ENCODE results near the gene GSE1. TPM values are rescaled to one million over a fixed set of nuclear protein-coding genes. Genes with fewer than 3 reads are reported as not detected.

GSE1 gene
- total RNA-seq, 3 donors from 2014 or later: 15.5 to 15.6 (median 15.5) TPM

- ATAC-seq: no peak
- peaks cover 28% of the 10 kb centered on the region for H3K36me3 Mint-ChIP-seq (ENCODE audit: insufficient read depth)
These were observed 48.0 kb downstream of the GSE1 start for GRCh38 chr16:85660843-85661739.

GRCh38 chr16:85661740-85662481 lies 48.8 kb downstream of the GSE1 start:
- H3K4me1 Mint-ChIP-seq (ENCODE audit: low read depth): no peaks in the 10 kb centered on the region
- no peaks in the 10 kb centered on the region for H3K27me3 Mint-ChIP-seq (ENCODE audit: low read depth)
- H3K9me3 Mint-ChIP-seq: no peaks in the 10 kb centered on the region
- H3K4me3 Mint-ChIP-seq: no peak overlapping the region
- H3K36me3 Mint-ChIP-seq (ENCODE audit: insufficient read depth): peaks cover 26% of the 10 kb centered on the region
- ATAC-seq (no peak), DNase-seq (no peak)

More at GRCh38 chr16:85660843-85661739, 48.0 kb downstream of the GSE1 start:
- Mint-ChIP-seq H3K27me3 (ENCODE audit: low read depth) (no peaks in the 10 kb centered on the region), H3K4me3 (no peak overlapping the region), H3K9me3 (no peaks in the 10 kb centered on the region), H3K4me1 (ENCODE audit: low read depth) (no peaks in the 10 kb centered on the region)
- no peak for DNase-seq

- no peak overlapping the region for H3K4me3 Mint-ChIP-seq
- H3K9me3 Mint-ChIP-seq: no peaks in the 10 kb centered on the region
- H3K36me3 Mint-ChIP-seq (ENCODE audit: insufficient read depth): peaks cover 28% of the 10 kb centered on the region
- DNase-seq (no peak), ATAC-seq (no peak)
- no peaks in the 10 kb centered on the region for H3K27me3 Mint-ChIP-seq (ENCODE audit: low read depth)
- H3K4me1 Mint-ChIP-seq (ENCODE audit: low read depth): no peaks in the 10 kb centered on the region
These were observed 49.3 kb downstream of the GSE1 start for GRCh38 chr16:85662482-85662812.

- no peak overlapping the region for H3K4me3 Mint-ChIP-seq
- ATAC-seq (no peak), DNase-seq (no peak)
- H3K4me1 Mint-ChIP-seq (ENCODE audit: low read depth): no peaks in the 10 kb centered on the region
- no peaks in the 10 kb centered on the region for H3K9me3 Mint-ChIP-seq
- H3K27me3 Mint-ChIP-seq (ENCODE audit: low read depth): no peaks in the 10 kb centered on the region
- peaks cover 31% of the 10 kb centered on the region for H3K36me3 Mint-ChIP-seq (ENCODE audit: insufficient read depth)
These were observed 50.1 kb downstream of the GSE1 start for GRCh38 chr16:85662976-85663830.

- ATAC-seq: no peak
- no peak for DNase-seq
- no peaks in the 10 kb centered on the region for H3K9me3 Mint-ChIP-seq
- no peaks in the 10 kb centered on the region for H3K4me1 Mint-ChIP-seq (ENCODE audit: low read depth)
- no peak overlapping the region for H3K4me3 Mint-ChIP-seq
- peaks cover 28% of the 10 kb centered on the region for H3K36me3 Mint-ChIP-seq (ENCODE audit: insufficient read depth)
- H3K27me3 Mint-ChIP-seq (ENCODE audit: low read depth): no peaks in the 10 kb centered on the region
These were observed 50.8 kb downstream of the GSE1 start for GRCh38 chr16:85663891-85664321.

GRCh38 chr16:85664580-85665372 lies 51.7 kb downstream of the GSE1 start:
- Mint-ChIP-seq H3K4me3 (no peak overlapping the region), H3K36me3 (ENCODE audit: insufficient read depth) (peaks cover 31% of the 10 kb centered on the region), H3K9me3 (no peaks in the 10 kb centered on the region), H3K27me3 (ENCODE audit: low read depth) (no peaks in the 10 kb centered on the region), H3K4me1 (ENCODE audit: low read depth) (no peaks in the 10 kb centered on the region)
- DNase-seq (no peak), ATAC-seq (no peak)

- Mint-ChIP-seq H3K27me3 (ENCODE audit: low read depth) (no peaks in the 10 kb centered on the region), H3K9me3 (no peaks in the 10 kb centered on the region), H3K4me3 (no peak overlapping the region), H3K4me1 (ENCODE audit: low read depth) (no peaks in the 10 kb centered on the region), H3K36me3 (ENCODE audit: insufficient read depth) (peaks cover 35% of the 10 kb centered on the region)
- ATAC-seq (no peak), DNase-seq (no peak)
These were observed 52.2 kb downstream of the GSE1 start for GRCh38 chr16:85665373-85665740.

GRCh38 chr16:85665929-85666328 lies 52.8 kb downstream of the GSE1 start:
- Mint-ChIP-seq H3K4me3 (no peak overlapping the region), H3K36me3 (ENCODE audit: insufficient read depth) (peaks cover 39% of the 10 kb centered on the region), H3K4me1 (ENCODE audit: low read depth) (no peaks in the 10 kb centered on the region), H3K9me3 (no peaks in the 10 kb centered on the region), H3K27me3 (ENCODE audit: low read depth) (no peaks in the 10 kb centered on the region)
- no peak for ATAC-seq
- no peak for DNase-seq

- DNase-seq: no peak
- Mint-ChIP-seq H3K36me3 (ENCODE audit: insufficient read depth) (peaks cover 43% of the 10 kb centered on the region), H3K4me3 (no peak overlapping the region), H3K9me3 (no peaks in the 10 kb centered on the region), H3K4me1 (ENCODE audit: low read depth) (no peaks in the 10 kb centered on the region), H3K27me3 (ENCODE audit: low read depth) (no peaks in the 10 kb centered on the region)
- no peak for ATAC-seq
These were observed 54.1 kb downstream of the GSE1 start for GRCh38 chr16:85667261-85667660.

- H3K4me3 Mint-ChIP-seq: no peak overlapping the region
- H3K9me3 Mint-ChIP-seq: no peaks in the 10 kb centered on the region
- H3K4me1 Mint-ChIP-seq (ENCODE audit: low read depth): no peaks in the 10 kb centered on the region
- ATAC-seq (peak in 1 of 2 donors; percentile 18), DNase-seq (no peak)
- H3K36me3 Mint-ChIP-seq (ENCODE audit: insufficient read depth): peaks cover 45% of the 10 kb centered on the region
- H3K27me3 Mint-ChIP-seq (ENCODE audit: low read depth): no peaks in the 10 kb centered on the region
These were observed 54.8 kb downstream of the GSE1 start for GRCh38 chr16:85667841-85668413.

- no peak for DNase-seq
- no peaks in the 10 kb centered on the region for H3K27me3 Mint-ChIP-seq (ENCODE audit: low read depth)
- no peak overlapping the region for H3K4me3 Mint-ChIP-seq
- peaks cover 44% of the 10 kb centered on the region for H3K36me3 Mint-ChIP-seq (ENCODE audit: insufficient read depth)
- peak in 1 of 2 donors; percentile 20 for ATAC-seq
- H3K9me3 Mint-ChIP-seq: no peaks in the 10 kb centered on the region
- H3K4me1 Mint-ChIP-seq (ENCODE audit: low read depth): no peaks in the 10 kb centered on the region
These were observed 55.7 kb downstream of the GSE1 start for GRCh38 chr16:85668676-85669424.

- H3K4me3 Mint-ChIP-seq: no peak overlapping the region
These were observed 57.7 kb downstream of the GSE1 start for GRCh38 chr16:85670840-85671239.

More at GRCh38 chr16:85670840-85671239, 57.7 kb downstream of the GSE1 start:
- Mint-ChIP-seq H3K36me3 (ENCODE audit: insufficient read depth) (peaks cover 48% of the 10 kb centered on the region), H3K27me3 (ENCODE audit: low read depth) (no peaks in the 10 kb centered on the region), H3K9me3 (no peaks in the 10 kb centered on the region), H3K4me1 (ENCODE audit: low read depth) (peaks cover 2% of the 10 kb centered on the region)
- no peak for DNase-seq
- no peak for ATAC-seq

All from activated T-cell treated with anti-CD3 and anti-CD28 coated beads, Interleukin-2, amount 50 U/mL, for 4 hours (primary cell).